HCT116 (cell line): ENCODE measurements around the gene NAT10.

Source experiments
- CEBPB ChIP-seq: IDR thresholded peaks from 2 replicates; pipeline ENCODE4 v1.6.1; 2012; ENCODE audit warnings: low read depth
- EZH2 ChIP-seq: fragments of 200-600 bp; sonication (generic); IDR thresholded peaks from 2 replicates; pipeline ENCODE4 v1.6.1; 2017; ENCODE audit warnings: antibody characterized with exemption, mixed run types
- JUND ChIP-seq: IDR thresholded peaks from 2 replicates; pipeline ENCODE4 v1.6.1; 2012
- MAX ChIP-seq: IDR thresholded peaks from 2 replicates; pipeline ENCODE4 v1.6.1; 2012
- POLR2A ChIP-seq: IDR thresholded peaks from 2 replicates; pipeline ENCODE4 v1.7.0; 2011; ENCODE audit warnings: borderline replicate concordance; ENCODE audit not compliant: insufficient read depth, insufficient read length; ENCODE audit errors: extremely low read depth
- POLR2AphosphoS5 ChIP-seq: IDR thresholded peaks from 2 replicates; pipeline ENCODE4 v1.6.1; 2011; ENCODE audit warnings: mild to moderate bottlenecking, low read depth, low read length, moderate library complexity
- RAD21 ChIP-seq: IDR thresholded peaks from 2 replicates; pipeline ENCODE4 v1.6.1; 2012; ENCODE audit warnings: low read depth, mild to moderate bottlenecking
- SP1 ChIP-seq: IDR thresholded peaks from 2 replicates; pipeline ENCODE4 v1.6.1; 2012; ENCODE audit warnings: low read depth
- ZNF274 ChIP-seq: fragments of 200-500 bp; sonication (Bioruptor generic); IDR thresholded peaks from 2 replicates; pipeline ENCODE4 v1.6.1; 2014; ENCODE audit warnings: mild to moderate bottlenecking, low read depth, low read length, inconsistent platforms
- TF ChIP-seq, protein P1 (sequence below), 3 experiments: fragments of 200-600 bp in 1 of 3; sonication (generic) in 1 of 3; IDR thresholded peaks in 2 of 3; conservative IDR thresholded peaks in 1 of 3; 2 replicates each; pipeline ENCODE4 v1.5.1; 2012 to 2017; ENCODE audit warnings: low read depth in 2 of 3, low read length in 2 of 3, antibody characterized with exemption in 1 of 3, borderline replicate concordance in 1 of 3, control low read depth in 1 of 3, mild to moderate bottlenecking in 1 of 3, mixed read lengths in 1 of 3, mixed run types in 1 of 3, moderate library complexity in 1 of 3; ENCODE audit not compliant: insufficient read depth in 1 of 3
- TF ChIP-seq, protein P2 (sequence below): IDR thresholded peaks from 2 replicates; pipeline ENCODE4 v1.6.1; 2012

- TF ChIP-seq POLR2A (no peak), JUND (no peak), EZH2 (no peak), CEBPB (no peak), MAX (no peak), SP1 (no peak), ZNF274 (no peak), RAD21 (no peak), POLR2AphosphoS5 (no peak)
- TF ChIP-seq, protein P1, sequence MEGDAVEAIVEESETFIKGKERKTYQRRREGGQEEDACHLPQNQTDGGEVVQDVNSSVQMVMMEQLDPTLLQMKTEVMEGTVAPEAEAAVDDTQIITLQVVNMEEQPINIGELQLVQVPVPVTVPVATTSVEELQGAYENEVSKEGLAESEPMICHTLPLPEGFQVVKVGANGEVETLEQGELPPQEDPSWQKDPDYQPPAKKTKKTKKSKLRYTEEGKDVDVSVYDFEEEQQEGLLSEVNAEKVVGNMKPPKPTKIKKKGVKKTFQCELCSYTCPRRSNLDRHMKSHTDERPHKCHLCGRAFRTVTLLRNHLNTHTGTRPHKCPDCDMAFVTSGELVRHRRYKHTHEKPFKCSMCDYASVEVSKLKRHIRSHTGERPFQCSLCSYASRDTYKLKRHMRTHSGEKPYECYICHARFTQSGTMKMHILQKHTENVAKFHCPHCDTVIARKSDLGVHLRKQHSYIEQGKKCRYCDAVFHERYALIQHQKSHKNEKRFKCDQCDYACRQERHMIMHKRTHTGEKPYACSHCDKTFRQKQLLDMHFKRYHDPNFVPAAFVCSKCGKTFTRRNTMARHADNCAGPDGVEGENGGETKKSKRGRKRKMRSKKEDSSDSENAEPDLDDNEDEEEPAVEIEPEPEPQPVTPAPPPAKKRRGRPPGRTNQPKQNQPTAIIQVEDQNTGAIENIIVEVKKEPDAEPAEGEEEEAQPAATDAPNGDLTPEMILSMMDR (IDR thresholded peaks at IDR 0.05 in 2 of 3, conservative IDR thresholded peaks at IDR 0.05 in 1 of 3; ENCODE audit: borderline replicate concordance in 1 of 3, insufficient read depth in 1 of 3, low read depth in 2 of 3, low read length in 2 of 3) = no peak
- TF ChIP-seq, protein P2, sequence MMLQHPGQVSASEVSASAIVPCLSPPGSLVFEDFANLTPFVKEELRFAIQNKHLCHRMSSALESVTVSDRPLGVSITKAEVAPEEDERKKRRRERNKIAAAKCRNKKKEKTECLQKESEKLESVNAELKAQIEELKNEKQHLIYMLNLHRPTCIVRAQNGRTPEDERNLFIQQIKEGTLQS = no peak
Observed at GRCh38 chr11:34185926-34186841, 80.8 kb downstream of the NAT10 start.
